SJSA1 (cell line): ENCODE measurements around the gene GRB10. TPM values are rescaled to one million over a fixed set of nuclear protein-coding genes. Genes with fewer than 3 reads are reported as not detected.
A peak's percentile ranks its signal among the peaks of the same experiment; 100 is the strongest.
"Not testable (repeated sequence)": the region's sequence is repeated elsewhere in the genome, so short reads cannot be mapped to it uniquely, and the experiment has no call there.

Source experiments
- DNase-seq, 2 experiments: peaks; one replicate each; pipeline ENCODE4 v3.0.0-alpha.2; 2015 to 2020; ENCODE audit warnings: low spot score in 2 of 2, low read depth in 1 of 2
- H3K27ac ChIP-seq: fragments of 250-450 bp; sonication (Bioruptor Pico); 2 replicates; pipeline ENCODE4 v1.5.1; 2020; ENCODE audit warnings: mild to moderate bottlenecking, moderate library complexity
- H3K27me3 ChIP-seq: fragments of 250-450 bp; sonication (Bioruptor Pico); replicated peaks from 2 replicates; pipeline ENCODE4 v1.5.1; 2020; ENCODE audit warnings: mild to moderate bottlenecking, moderate library complexity
- H3K36me3 ChIP-seq: fragments of 250-450 bp; sonication (Bioruptor Pico); 2 replicates; pipeline ENCODE4 v1.5.1; 2020; ENCODE audit warnings: mild to moderate bottlenecking
- H3K4me1 ChIP-seq: fragments of 250-450 bp; sonication (Bioruptor Pico); replicated peaks from 2 replicates; pipeline ENCODE4 v1.6.1; 2021; ENCODE audit warnings: mild to moderate bottlenecking
- H3K4me3 ChIP-seq: fragments of 250-450 bp; sonication (Bioruptor Pico); 2 replicates; pipeline ENCODE4 v1.5.1; 2020; ENCODE audit warnings: mild to moderate bottlenecking
- H3K9me3 ChIP-seq: fragments of 250-450 bp; sonication (Bioruptor Pico); replicated peaks from 2 replicates; pipeline ENCODE4 v1.5.1; 2020; ENCODE audit warnings: mild to moderate bottlenecking
- total RNA-seq: library from RNA; depleted of rRNA; stranded (reverse); fragments of >200 nt; shearing (Covaris generic); gene quantifications from 2 replicates; pipeline ENCODE4 v1.2.3, GENCODE V29; 2014

The GRB10 gene
- total RNA-seq, 1 experiment from 2014 or later: 3.3 TPM

DNA sequence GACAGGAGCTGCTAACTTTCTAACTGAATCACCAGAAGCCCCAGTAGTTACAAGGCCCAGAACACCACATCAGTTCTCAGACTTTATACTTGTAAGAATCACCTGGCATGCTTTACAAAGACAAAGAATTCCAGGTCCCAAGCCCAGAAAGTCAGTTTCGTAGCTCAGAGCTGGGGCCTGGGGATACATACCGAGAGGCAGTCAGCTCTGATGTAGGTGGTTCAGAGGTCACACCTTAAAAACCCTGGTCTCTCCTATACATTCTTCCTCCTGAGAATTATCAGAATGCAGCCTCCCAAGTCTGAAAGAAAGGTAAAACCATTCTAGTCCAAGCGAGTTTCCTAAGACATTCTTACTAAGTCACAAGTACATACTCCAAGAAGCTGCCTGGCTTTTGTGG, 2.3 kb downstream of the GRB10 start:
- no peaks in the 10 kb centered on the region for H3K36me3 ChIP-seq
- no peak overlapping the region for H3K27ac ChIP-seq
- H3K4me3 ChIP-seq: no peak overlapping the region
- no peaks in the 10 kb centered on the region; the same call in 1 of the 2 replicates for H3K4me1 ChIP-seq
- no peaks in the 10 kb centered on the region for H3K9me3 ChIP-seq
- no peak for DNase-seq
- no peaks in the 10 kb centered on the region for H3K27me3 ChIP-seq

DNA sequence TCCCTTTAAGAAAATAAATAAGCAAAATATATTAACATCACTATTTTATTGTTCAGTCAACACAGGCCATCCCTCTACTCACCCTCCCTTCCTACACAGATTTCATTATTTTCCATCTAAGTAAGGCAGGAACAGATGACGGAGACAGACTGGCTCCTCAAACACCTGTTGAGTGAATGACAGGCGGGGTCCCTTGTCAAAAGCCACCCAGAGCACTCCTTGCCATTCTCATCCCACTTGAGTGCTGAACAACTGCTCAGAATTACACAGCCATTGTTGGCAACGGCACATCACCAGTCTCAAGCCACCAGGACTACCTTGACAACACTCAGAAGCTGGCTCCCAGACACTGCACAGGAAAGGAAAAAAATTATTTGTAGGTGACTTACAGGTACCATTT, 3.3 kb downstream of the GRB10 start:
- no peak overlapping the region for H3K27ac ChIP-seq
- no peak for DNase-seq
- no peaks in the 10 kb centered on the region for H3K36me3 ChIP-seq
- no peak overlapping the region for H3K4me3 ChIP-seq
- H3K27me3 ChIP-seq: no peaks in the 10 kb centered on the region
- H3K9me3 ChIP-seq: no peaks in the 10 kb centered on the region
- H3K4me1 ChIP-seq: no peaks in the 10 kb centered on the region; the same call in 1 of the 2 replicates

DNA sequence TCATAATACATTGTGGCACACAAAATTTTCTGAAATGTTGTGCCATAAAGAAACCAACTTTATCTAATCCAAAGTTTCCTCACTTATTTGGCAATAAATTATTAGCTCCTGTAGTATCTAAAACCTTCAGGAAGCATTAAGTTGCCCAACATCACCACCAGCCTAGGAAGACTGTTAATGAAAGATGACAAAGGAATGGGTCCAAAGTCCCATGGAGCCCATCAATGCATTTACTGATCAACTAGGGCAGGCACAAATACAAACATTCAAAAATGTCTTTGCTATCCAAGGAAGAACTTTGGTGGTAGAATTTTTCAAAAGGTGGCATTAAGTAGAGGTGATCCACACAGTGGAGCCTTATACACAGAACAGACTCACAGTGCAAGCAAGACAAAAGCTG, 4.5 kb downstream of the GRB10 start:
- Histone ChIP-seq H3K4me1 (no peaks in the 10 kb centered on the region; the same call in 1 of the 2 replicates), H3K36me3 (no peaks in the 10 kb centered on the region), H3K27ac (no peak overlapping the region), H3K4me3 (no peak overlapping the region), H3K27me3 (no peaks in the 10 kb centered on the region), H3K9me3 (no peaks in the 10 kb centered on the region)
- no peak for DNase-seq

DNA sequence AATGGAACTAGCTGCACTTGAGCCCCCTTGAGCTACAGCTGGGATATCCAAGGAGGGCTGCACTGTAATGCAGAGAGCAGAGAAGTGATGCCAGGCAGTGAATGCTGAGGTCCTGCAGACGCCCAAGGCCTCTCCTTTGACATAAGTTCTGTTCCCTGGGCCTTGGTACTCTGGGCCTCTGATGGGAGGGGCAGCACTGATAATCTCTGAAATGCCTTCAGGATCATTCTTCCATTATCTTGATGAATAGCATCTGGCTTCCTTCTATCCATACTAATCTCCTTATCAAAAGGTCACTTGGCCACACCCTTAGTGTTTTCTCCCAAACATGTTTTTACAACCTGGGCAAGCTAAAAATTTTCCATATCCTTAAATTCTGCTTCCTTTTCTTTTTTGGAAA, 6.9 kb downstream of the GRB10 start:
- H3K4me3 ChIP-seq: no peak overlapping the region
- H3K9me3 ChIP-seq: no peaks in the 10 kb centered on the region
- no peaks in the 10 kb centered on the region for H3K36me3 ChIP-seq
- no peak for DNase-seq
- H3K27me3 ChIP-seq: no peaks in the 10 kb centered on the region
- no peak overlapping the region for H3K27ac ChIP-seq
- H3K4me1 ChIP-seq: no peaks in the 10 kb centered on the region

DNA sequence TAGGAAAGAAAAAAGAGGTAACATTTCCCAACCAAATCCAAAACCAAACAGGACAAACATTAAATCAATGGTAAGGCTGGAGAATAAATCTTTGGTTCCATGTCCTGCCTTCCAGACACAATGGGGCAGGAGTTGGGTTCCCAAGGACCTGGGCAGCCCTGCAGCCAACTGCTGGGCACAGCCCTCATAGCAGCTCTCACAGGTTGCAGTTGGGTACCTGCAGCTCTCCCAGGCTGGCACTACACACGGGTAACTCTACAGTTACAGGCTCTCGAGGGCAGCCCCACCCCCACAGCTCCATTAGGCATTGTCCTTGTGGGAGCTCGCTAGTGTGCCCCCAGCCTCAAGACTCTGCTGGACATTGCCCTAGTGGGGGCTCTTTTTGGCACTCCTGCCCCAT, 7.5 kb downstream of the GRB10 start:
- Histone ChIP-seq H3K27ac (no peak overlapping the region), H3K36me3 (no peaks in the 10 kb centered on the region), H3K9me3 (no peaks in the 10 kb centered on the region), H3K4me1 (no peaks in the 10 kb centered on the region), H3K4me3 (no peak overlapping the region), H3K27me3 (no peaks in the 10 kb centered on the region)
- DNase-seq: no peak

DNA sequence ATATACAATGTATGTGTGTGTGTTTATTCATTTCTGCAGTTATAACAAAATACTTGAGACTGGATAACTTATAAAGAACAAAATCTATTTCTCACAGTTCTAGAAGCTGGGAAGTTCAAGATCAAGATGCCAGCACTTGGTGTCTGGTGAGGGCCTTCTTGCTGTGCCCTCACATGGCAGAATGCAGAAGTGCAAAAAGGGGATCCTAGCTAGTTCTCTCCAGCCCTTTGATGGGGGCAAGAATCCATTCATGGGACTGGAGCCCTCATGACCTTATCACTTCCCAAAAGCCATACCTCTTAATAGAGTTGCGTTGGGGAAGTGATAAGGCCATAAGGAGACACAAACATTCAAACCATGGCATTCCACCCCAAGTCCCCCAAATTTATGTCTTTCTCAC, 8.4 kb downstream of the GRB10 start:
- Histone ChIP-seq H3K27ac (no peak overlapping the region), H3K36me3 (no peaks in the 10 kb centered on the region), H3K9me3 (no peaks in the 10 kb centered on the region), H3K4me1 (no peaks in the 10 kb centered on the region), H3K27me3 (no peaks in the 10 kb centered on the region), H3K4me3 (no peak overlapping the region)
- DNase-seq: no peak

DNA sequence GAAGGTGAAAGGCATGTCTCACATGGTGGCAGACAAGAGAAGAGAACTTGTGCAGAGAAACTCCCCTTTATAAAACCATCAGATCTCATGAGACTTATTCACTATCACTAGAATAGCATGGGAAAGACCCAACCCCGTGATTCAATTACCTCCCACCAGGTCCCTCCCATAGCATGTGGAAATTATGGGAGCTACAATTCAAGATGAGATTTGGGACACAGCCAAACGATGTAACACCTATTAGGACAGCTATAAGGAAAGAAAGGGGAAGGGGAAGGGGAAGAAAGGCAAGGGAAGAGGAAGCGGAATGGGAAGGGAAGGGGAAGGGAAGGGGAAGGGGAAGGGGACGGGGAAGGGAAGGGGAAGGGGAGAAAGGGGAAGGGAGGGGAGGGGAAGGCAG, 9.6 kb downstream of the GRB10 start:
- H3K4me3 ChIP-seq, H3K27me3 ChIP-seq, H3K36me3 ChIP-seq, H3K27ac ChIP-seq, H3K4me1 ChIP-seq, H3K9me3 ChIP-seq, DNase-seq: not testable (repeated sequence)

DNA sequence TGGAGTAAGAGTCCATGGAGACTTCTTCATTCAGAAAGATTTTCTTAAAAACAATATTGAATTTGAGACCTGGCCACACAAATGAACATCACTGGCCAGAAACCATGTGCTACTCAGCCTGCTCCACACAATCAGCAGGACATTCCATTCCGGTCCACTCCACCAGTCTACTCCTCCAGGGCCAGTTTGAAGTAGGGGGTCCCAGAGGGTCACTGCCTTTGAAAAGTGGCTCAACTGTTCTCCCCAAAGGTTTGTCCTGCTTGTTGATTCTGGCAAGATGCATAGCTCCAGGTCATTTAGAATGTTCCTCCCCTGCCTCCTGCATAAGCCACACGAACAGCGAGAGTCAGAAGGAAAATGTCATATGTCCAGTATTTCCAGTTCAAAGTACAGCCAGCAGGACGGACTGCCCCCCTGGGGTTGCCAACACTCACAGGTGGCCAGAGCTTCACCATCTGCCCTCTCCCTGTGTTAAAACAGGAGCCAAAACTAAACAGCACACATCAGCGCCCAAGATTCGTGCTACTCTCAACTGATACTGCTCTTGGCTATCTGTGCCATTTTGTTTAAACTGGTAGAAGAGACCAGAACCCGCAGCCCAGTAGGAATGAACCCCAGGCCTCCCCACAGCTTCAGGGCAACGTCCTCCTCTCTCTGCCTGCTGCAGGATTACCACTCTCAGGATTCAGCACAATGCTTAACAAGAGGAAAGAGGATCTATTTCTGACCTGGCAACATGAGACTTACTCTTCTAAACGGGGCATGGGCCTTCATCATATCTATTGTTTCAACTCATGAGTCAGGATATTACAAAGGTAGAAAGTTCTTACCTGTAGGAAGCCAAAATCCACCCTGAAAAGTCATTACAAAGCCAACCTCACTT, 11.3 kb downstream of the GRB10 start:
- H3K36me3 ChIP-seq: no peaks in the 10 kb centered on the region
- H3K9me3 ChIP-seq: no peaks in the 10 kb centered on the region
- no peak overlapping the region for H3K4me3 ChIP-seq
- H3K4me1 ChIP-seq: peaks cover 9% of the 10 kb centered on the region
- no peak overlapping the region for H3K27ac ChIP-seq
- H3K27me3 ChIP-seq: no peaks in the 10 kb centered on the region
- DNase-seq: no peak

DNA sequence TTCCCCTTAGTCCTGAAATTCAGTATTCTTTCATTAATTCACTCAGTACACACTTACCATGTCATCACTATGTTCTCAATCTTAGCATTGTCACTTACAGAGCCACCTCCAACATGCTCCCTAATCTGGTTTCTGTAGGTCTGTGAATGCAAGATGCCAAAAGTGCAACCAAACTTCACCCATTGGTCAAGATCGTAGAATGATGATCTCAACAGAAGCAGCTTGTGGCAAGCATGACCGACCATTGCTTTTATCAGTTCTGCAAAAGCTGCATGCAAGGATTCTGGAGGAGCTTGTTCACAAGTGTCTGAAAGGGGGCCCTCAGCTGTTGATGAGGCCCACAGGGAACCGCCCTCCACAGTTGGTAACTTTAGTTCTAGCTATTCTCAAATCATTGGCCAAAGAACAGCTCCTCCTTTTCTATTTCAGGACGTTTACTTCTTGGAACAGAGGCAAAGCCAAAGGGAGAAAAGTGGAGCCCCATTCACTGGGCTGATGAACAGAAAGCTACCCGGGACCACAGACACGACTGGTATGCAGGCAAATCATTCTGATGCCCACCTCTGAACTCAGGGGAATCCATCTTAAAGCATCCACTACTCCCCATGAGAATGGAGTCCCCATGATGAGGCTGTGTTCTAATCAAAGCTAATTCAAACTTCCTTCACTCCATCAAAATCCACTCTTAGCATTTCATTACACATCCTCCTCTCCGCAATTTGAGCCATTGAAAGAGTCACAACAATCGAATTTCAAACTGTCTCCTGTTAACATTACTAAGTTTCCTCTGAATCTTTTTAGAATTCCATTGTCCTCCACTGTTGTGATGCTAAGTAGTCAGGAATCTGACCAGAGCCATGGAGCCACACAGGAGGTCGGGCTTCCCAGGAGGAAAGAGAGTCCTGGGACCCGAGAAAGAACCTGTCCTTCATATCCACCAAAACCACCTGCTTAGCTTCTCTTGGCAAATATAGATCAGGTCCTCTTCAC, 13.9 kb downstream of the GRB10 start:
- no peak for DNase-seq
- Histone ChIP-seq H3K27me3 (no peaks in the 10 kb centered on the region), H3K4me1 (peaks cover 9% of the 10 kb centered on the region), H3K9me3 (no peaks in the 10 kb centered on the region), H3K27ac (no peak overlapping the region), H3K4me3 (no peak overlapping the region), H3K36me3 (no peaks in the 10 kb centered on the region)

DNA sequence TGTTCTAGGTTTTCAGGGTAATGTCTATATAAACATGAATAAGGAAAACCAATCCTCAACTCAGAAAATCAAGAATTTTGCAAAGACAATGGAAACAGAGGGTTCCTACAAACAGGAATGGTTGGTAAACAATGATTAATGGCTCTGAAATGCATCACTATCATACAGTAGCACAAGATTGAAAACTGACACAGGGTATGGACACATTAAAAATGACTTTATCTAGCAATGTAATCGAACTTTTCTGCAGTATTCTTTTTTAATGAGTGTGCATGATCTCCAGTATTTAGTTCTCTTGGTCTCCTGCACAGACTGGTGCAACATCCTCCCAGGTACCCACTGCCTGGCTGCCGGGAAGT, 15.9 kb downstream of the GRB10 start:
- peak in 1 of 2 experiments; percentile 1 for DNase-seq
- Histone ChIP-seq H3K36me3 (no peaks in the 10 kb centered on the region), H3K27ac (no peak overlapping the region), H3K4me1 (peaks cover 9% of the 10 kb centered on the region), H3K9me3 (no peaks in the 10 kb centered on the region), H3K4me3 (no peak overlapping the region), H3K27me3 (no peaks in the 10 kb centered on the region)

DNA sequence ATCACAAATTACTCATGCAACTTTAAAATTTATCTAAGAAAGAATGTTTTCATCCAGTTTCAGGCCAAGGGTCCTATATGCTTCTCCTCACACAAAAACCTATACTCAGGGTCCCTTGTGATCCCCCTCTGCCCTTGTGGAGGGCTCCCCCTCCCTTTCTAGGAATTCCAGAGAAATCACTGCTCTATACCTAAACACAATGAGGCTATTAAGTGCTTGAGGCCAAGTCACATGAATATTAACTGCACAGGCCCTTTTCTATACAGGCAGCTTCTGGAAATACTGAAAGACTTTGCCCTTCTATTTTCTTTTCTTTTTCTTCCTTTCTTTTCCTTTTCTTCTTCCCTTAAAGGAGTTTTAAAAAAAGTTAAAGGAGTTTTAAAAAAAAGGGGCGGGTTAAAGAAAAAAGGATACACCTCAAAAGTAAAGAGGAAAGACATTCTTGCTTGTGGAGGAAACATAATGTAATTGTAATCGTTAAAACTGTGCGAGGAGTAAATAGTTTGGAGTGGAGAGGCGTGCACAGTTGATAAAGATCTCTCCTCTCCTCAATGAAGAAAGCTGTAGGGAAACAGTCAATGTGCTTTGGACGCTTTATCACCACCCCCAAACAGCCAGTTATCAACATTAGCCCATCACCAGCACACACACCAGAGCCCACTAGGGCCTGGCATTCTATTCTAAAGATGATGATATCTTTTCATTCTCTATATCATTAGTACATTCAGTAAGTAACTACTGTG, 16.4 kb downstream of the GRB10 start:
- Histone ChIP-seq H3K36me3 (no peaks in the 10 kb centered on the region), H3K9me3 (no peaks in the 10 kb centered on the region), H3K27me3 (no peaks in the 10 kb centered on the region), H3K27ac (no peak overlapping the region), H3K4me1 (peaks cover 9% of the 10 kb centered on the region), H3K4me3 (no peak overlapping the region)
- DNase-seq: no peak

DNA sequence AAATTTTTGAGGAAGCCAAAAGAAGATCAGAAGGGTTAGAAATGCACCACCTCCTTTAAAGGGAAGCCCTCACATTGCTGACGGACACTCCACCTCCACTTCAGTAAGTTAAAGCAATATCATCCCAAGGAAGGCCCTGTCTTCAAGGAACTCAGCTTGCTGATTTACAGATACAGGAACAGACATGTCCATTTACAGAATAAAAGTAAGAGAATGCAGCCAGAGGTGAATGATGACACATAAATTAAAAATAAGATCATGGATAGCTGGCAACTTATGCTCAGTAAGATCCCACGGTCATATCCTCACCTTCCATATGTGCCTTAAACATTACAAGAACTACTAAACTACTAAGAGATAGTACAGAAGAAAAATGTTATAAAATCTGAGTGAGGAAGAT, 20.4 kb downstream of the GRB10 start:
- Histone ChIP-seq H3K4me1 (peaks cover 9% of the 10 kb centered on the region), H3K4me3 (no peak overlapping the region), H3K27ac (no peak overlapping the region), H3K9me3 (no peaks in the 10 kb centered on the region), H3K36me3 (no peaks in the 10 kb centered on the region), H3K27me3 (no peaks in the 10 kb centered on the region)
- DNase-seq: no peak

DNA sequence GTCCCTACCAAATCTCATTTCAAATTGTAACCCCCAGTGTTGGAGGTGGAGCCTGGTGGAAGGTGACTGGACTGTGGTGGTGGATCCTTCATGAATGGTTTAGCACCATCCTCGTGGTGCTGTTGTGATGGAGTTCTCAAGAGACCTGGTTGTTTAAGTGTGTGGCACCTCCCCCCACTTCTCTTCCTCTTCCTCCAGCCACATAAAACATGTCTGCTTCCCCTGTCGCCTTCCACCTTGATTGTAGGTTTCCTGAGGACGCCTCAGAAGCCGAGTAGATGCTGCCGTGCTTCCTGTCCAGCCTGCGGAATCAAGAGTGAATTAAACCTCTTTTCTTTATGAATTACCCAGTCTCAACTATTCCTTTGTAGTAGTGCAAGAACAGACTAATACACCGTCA, 21.0 kb downstream of the GRB10 start:
- Histone ChIP-seq H3K9me3 (no peaks in the 10 kb centered on the region), H3K27me3 (no peaks in the 10 kb centered on the region), H3K4me3 (no peak overlapping the region), H3K4me1 (peaks cover 4% of the 10 kb centered on the region), H3K36me3 (no peaks in the 10 kb centered on the region), H3K27ac (no peak overlapping the region)
- no peak for DNase-seq
